ENCODE data around the gene IMP4.

DNA sequence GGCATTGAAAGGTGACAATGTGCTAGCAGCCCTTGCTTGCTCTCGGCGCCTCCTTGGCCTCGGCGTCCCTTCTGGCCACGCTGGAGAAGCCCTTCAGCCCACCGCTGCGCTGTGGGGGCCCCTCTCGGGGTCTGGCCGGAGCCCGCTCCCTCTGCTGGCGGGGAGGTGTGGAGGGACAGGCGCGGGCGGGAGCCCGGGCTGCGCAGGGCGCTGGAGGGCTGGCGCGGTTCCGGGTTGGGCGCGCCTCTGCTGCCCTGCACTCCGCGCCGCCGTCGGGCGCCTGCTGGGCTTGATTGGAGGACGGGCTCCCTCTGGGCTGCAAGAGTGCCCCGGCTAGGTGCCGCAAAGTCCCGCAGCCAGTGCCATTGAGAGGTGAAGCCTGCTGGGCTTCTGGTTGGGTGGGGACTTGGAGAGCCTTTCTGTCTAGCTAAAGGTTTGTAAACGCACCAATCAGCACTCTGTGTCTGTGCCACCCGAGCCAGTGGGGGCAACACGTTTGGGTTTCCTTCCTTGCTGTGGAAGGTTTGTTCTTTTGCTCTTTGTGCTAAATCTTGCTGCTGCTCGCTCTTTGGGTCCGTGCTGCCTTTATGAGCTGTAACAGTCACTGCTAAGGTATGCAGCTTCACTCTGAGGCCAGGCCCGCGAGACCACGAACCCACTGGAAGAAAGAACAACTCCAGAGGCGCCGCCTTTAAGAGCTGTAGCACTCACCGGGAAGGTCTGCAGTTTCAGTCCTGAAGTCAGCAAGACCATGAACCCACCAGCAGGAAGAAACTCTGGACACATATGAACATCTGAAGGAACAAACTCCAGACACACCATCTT, 14.8 kb upstream of the IMP4 start:
- TF ChIP-seq ZNF707 (tag by site-specific recombination; IDR thresholded peaks at IDR 0.05) (no peak), ZNF416 (tag by site-specific recombination; IDR thresholded peaks at IDR 0.05) (no peak), ZNF610 (tag by site-specific recombination; IDR thresholded peaks at IDR 0.05; ENCODE audit: borderline replicate concordance) (no peak), ZNF223 (tag by site-specific recombination; IDR thresholded peaks at IDR 0.05) (no peak), ZNF777 (tag by site-specific recombination; IDR thresholded peaks at IDR 0.05; ENCODE audit: borderline replicate concordance) (no peak), GLI2 (tag by site-specific recombination; IDR thresholded peaks at IDR 0.05; ENCODE audit: borderline replicate concordance, low read depth) (no peak), ZNF175 (tag by site-specific recombination; IDR thresholded peaks at IDR 0.05) (no peak)
- TF ChIP-seq, protein P1, sequence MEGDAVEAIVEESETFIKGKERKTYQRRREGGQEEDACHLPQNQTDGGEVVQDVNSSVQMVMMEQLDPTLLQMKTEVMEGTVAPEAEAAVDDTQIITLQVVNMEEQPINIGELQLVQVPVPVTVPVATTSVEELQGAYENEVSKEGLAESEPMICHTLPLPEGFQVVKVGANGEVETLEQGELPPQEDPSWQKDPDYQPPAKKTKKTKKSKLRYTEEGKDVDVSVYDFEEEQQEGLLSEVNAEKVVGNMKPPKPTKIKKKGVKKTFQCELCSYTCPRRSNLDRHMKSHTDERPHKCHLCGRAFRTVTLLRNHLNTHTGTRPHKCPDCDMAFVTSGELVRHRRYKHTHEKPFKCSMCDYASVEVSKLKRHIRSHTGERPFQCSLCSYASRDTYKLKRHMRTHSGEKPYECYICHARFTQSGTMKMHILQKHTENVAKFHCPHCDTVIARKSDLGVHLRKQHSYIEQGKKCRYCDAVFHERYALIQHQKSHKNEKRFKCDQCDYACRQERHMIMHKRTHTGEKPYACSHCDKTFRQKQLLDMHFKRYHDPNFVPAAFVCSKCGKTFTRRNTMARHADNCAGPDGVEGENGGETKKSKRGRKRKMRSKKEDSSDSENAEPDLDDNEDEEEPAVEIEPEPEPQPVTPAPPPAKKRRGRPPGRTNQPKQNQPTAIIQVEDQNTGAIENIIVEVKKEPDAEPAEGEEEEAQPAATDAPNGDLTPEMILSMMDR (tag by site-specific recombination; IDR thresholded peaks at IDR 0.05) = no peak
- TF ChIP-seq, protein P2, sequence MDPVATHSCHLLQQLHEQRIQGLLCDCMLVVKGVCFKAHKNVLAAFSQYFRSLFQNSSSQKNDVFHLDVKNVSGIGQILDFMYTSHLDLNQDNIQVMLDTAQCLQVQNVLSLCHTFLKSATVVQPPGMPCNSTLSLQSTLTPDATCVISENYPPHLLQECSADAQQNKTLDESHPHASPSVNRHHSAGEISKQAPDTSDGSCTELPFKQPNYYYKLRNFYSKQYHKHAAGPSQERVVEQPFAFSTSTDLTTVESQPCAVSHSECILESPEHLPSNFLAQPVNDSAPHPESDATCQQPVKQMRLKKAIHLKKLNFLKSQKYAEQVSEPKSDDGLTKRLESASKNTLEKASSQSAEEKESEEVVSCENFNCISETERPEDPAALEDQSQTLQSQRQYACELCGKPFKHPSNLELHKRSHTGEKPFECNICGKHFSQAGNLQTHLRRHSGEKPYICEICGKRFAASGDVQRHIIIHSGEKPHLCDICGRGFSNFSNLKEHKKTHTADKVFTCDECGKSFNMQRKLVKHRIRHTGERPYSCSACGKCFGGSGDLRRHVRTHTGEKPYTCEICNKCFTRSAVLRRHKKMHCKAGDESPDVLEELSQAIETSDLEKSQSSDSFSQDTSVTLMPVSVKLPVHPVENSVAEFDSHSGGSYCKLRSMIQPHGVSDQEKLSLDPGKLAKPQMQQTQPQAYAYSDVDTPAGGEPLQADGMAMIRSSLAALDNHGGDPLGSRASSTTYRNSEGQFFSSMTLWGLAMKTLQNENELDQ (tag by site-specific recombination; IDR thresholded peaks at IDR 0.05; ENCODE audit: low read depth) = no peak
- TF ChIP-seq, protein P3, sequence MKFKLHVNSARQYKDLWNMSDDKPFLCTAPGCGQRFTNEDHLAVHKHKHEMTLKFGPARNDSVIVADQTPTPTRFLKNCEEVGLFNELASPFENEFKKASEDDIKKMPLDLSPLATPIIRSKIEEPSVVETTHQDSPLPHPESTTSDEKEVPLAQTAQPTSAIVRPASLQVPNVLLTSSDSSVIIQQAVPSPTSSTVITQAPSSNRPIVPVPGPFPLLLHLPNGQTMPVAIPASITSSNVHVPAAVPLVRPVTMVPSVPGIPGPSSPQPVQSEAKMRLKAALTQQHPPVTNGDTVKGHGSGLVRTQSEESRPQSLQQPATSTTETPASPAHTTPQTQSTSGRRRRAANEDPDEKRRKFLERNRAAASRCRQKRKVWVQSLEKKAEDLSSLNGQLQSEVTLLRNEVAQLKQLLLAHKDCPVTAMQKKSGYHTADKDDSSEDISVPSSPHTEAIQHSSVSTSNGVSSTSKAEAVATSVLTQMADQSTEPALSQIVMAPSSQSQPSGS (tag by site-specific recombination; IDR thresholded peaks at IDR 0.05; ENCODE audit: low read depth) = no peak
- TF ChIP-seq, protein P4, sequence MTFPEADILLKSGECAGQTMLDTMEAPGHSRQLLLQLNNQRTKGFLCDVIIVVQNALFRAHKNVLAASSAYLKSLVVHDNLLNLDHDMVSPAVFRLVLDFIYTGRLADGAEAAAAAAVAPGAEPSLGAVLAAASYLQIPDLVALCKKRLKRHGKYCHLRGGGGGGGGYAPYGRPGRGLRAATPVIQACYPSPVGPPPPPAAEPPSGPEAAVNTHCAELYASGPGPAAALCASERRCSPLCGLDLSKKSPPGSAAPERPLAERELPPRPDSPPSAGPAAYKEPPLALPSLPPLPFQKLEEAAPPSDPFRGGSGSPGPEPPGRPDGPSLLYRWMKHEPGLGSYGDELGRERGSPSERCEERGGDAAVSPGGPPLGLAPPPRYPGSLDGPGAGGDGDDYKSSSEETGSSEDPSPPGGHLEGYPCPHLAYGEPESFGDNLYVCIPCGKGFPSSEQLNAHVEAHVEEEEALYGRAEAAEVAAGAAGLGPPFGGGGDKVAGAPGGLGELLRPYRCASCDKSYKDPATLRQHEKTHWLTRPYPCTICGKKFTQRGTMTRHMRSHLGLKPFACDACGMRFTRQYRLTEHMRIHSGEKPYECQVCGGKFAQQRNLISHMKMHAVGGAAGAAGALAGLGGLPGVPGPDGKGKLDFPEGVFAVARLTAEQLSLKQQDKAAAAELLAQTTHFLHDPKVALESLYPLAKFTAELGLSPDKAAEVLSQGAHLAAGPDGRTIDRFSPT (tag by site-specific recombination; IDR thresholded peaks at IDR 0.05) = no peak
